Activated naive CD4-positive, alpha-beta T cell treated with anti-CD3 and anti-CD28 coated beads for 36 hours (primary cell): Measurements from ENCODE around the gene CYP4F3. TPM values are rescaled to one million over a fixed set of nuclear protein-coding genes. Genes with fewer than 3 reads are reported as not detected.
"Not testable (repeated sequence)": the region's sequence is repeated elsewhere in the genome, so short reads cannot be mapped to it uniquely, and the experiment has no call there.

Experiments used
- CTCF ChIA-PET: fragments of 350-600 bp; sonication (Branson Sonifier 250); formaldehyde crosslinking; loops from one replicate; lab custom pipeline; 2021; ENCODE audit warnings: antibody characterized with exemption; lab: Charles Lee
- DNase-seq: peaks from one replicate; pipeline ENCODE4 v3.0.0-alpha.2; 2020
- H3K27ac Mint-ChIP-seq: one replicate; pipeline ENCODE4 v1.8.0; 2021; ENCODE audit warnings: mild to moderate bottlenecking, mixed read lengths
- H3K27me3 Mint-ChIP-seq: one replicate; pipeline ENCODE4 v1.8.0; 2021; ENCODE audit warnings: low read depth, mixed read lengths
- H3K36me3 Mint-ChIP-seq: one replicate; pipeline ENCODE4 v1.8.0; 2021; ENCODE audit warnings: low read depth, mixed read lengths
- H3K4me1 Mint-ChIP-seq: one replicate; pipeline ENCODE4 v1.8.0; 2021; ENCODE audit warnings: low read depth, mixed read lengths
- H3K4me3 Mint-ChIP-seq: one replicate; pipeline ENCODE4 v1.8.0; 2021; ENCODE audit warnings: mild to moderate bottlenecking, moderate library complexity, mixed read lengths
- H3K9me3 Mint-ChIP-seq: one replicate; pipeline ENCODE4 v1.8.0; 2021; ENCODE audit warnings: mixed read lengths
- intact Hi-C: fragments of 100-400 bp; cut with micrococcal nuclease; formaldehyde crosslinking; loops from one replicate; pipeline ENCODE4 v1.15.1; 2023
- total RNA-seq, 2 experiments: library from RNA; stranded (reverse); gene quantifications; one replicate each; pipeline ENCODE4 v1.2.3, GENCODE V29; 2021

The CYP4F3 gene
- total RNA-seq = under 1 TPM; 0.62 to 0.76 TPM

DNA sequence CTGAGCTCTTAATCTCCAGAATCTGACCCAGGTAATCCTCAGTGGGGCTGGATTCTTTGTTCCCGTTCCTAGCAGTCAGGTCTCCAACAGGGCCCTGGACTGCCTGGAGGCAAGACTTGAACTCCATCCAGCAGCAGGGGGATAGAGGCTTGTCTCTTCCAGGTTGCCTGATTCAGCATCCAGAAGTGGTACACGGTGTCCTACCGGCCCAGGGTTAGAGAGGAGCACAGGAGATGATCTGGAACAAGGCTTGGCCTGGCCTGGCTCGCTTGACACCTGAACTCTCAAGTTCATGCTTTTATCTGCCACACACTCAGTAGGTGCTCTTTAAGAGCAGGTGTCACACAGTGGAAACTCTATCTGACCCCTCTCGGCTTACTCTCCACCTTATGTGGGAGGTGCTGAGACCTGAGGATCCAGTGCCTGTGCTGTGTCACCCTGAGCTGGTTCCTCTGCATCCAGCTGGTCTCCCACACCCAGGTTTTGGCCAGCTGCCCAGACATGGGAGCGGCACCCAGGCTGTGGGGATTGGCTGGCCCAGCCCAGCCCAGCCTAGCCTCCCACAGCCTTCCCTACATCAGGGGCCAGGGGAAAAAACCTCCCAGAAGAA lies at the start of gene CYP4F3:
CYP4F3 (plus strand) TSS at position 604 of the 610 bp plus-strand sequence. CDS start 519 bp downstream, outside the sequence.
- peaks cover 5% of the 10 kb centered on the region for H3K27me3 Mint-ChIP-seq
- CTCF ChIA-PET = no interaction called here

GRCh38 chr19:15591796-15592195 lies 48.9 kb upstream of the CYP4F3 start:
- intact Hi-C loops = no loop called here
- CTCF ChIA-PET = no interaction called here
- Mint-ChIP-seq H3K27ac (no peak overlapping the region), H3K9me3 (peaks cover 3% of the 10 kb centered on the region), H3K4me1 (no peaks in the 10 kb centered on the region), H3K36me3 (peaks cover 5% of the 10 kb centered on the region), H3K4me3 (no peak overlapping the region), H3K27me3 (peaks cover 27% of the 10 kb centered on the region)
- no peak for DNase-seq

More for the DNA sequence above, at the start of gene CYP4F3:
- intact Hi-C loops = no loop called here
- H3K36me3 Mint-ChIP-seq = no peaks in the 10 kb centered on the region
- no peaks in the 10 kb centered on the region for H3K4me1 Mint-ChIP-seq
- DNase-seq = no peak
- no peak within 1 kb of the TSS for H3K4me3 Mint-ChIP-seq
- no peaks in the 10 kb centered on the region for H3K9me3 Mint-ChIP-seq
- no peak within 1 kb of the TSS for H3K27ac Mint-ChIP-seq

DNA sequence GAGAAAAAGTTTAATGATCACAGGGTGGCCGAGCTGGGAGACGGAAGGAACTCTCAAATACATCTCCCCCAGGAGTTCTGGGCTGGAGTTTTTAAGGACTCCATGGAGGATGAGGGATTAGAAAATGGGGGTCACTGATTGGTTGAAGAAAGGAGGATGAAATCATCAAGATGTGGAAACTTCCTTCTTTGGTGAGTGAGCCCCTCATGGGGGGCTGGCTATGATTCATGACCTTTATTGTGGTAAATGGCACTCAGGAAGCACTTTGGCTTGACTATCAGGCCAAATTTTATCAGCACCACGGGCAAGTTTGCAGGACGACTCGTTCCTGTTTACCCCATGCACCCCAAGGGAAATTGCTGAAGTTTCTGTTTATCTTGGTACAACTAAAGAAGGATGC lies 48.2 kb upstream of the CYP4F3 start:
- H3K9me3 Mint-ChIP-seq, H3K4me3 Mint-ChIP-seq, DNase-seq, intact Hi-C loops, CTCF ChIA-PET, H3K36me3 Mint-ChIP-seq, H3K4me1 Mint-ChIP-seq, H3K27ac Mint-ChIP-seq: not testable (repeated sequence)
- peaks cover 27% of the 10 kb centered on the region for H3K27me3 Mint-ChIP-seq

DNA sequence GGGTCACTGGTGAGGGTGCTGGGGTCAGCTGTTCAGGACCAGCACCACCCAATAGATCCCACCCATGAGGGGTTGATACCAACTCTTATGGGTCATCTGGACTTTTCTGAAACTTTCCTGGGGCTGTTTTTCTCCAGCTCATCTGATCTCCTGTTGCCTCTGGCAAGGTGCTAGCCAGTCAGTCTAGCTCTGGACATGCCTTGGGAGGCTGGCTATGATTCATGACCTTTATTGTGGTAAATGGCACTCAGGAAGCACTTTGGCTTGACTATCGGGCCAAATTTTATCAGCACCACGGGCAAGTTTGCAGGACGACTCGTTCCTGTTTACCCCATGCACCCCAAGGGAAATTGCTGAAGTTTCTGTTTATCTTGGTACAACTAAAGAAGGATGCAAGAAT lies 46.9 kb upstream of the CYP4F3 start:
- H3K27ac Mint-ChIP-seq, H3K4me1 Mint-ChIP-seq, H3K9me3 Mint-ChIP-seq, H3K36me3 Mint-ChIP-seq, intact Hi-C loops, DNase-seq, H3K4me3 Mint-ChIP-seq, CTCF ChIA-PET: not testable (repeated sequence)
- peaks cover 27% of the 10 kb centered on the region for H3K27me3 Mint-ChIP-seq

GRCh38 chr19:15595069-15595468 lies 45.6 kb upstream of the CYP4F3 start:
- Mint-ChIP-seq H3K27ac (no peak overlapping the region), H3K27me3 (peaks cover 27% of the 10 kb centered on the region), H3K36me3 (peaks cover 5% of the 10 kb centered on the region), H3K9me3 (peaks cover 6% of the 10 kb centered on the region), H3K4me3 (no peak overlapping the region), H3K4me1 (no peaks in the 10 kb centered on the region)
- DNase-seq = no peak
- CTCF ChIA-PET = no interaction called here
- intact Hi-C loops = no loop called here

DNA sequence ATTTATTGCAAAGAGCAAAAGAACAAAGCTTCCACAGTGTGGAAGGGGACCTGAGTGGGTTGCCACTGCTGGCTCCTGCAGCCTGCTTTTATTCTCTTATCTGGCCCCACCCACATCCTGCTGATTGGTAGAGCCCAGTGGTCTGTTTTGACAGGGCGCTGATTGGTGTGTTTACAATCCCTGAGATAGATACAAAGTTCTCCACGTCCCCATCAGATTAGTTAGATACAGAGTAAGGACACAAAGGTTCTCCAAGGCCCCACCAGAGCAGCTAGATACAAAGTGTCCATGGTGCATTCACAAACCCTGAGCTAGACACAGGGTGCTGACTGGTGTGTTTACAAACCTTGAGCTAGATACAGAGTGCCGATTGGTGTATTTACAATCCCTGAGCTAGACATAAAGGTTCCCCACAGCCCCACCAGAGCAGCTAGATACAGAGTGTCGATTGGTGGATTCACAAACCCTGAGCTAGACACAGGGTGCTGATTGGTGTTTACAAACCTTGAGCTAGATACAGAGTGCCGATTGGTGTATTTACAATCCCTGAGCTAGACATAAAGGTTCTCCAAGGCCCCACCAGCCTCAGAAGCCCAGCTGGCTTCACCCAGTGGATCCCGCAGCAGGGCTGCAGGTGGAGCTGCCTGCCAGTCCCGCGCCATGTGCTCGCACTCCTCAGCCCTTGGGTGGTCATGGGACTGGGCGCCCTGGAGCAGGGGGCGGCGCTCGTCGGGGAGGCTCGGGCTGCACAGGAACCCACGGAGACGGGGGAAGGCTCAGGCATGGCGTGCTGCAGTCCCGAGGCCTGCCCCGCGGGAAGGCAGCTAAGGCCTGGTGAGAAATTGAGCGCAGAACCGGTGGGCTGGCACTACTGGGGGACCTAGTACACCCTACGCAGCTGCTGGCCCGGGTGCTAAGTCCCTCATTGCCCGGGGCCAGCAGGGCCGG lies 32.4 kb upstream of the CYP4F3 start:
- H3K9me3 Mint-ChIP-seq, H3K36me3 Mint-ChIP-seq, CTCF ChIA-PET, H3K27me3 Mint-ChIP-seq, DNase-seq, intact Hi-C loops, H3K27ac Mint-ChIP-seq, H3K4me1 Mint-ChIP-seq, H3K4me3 Mint-ChIP-seq: not testable (repeated sequence)

- Mint-ChIP-seq H3K4me3 (no peak overlapping the region), H3K27me3 (peaks cover 3% of the 10 kb centered on the region), H3K36me3 (no peaks in the 10 kb centered on the region), H3K27ac (no peak overlapping the region), H3K9me3 (no peaks in the 10 kb centered on the region), H3K4me1 (no peaks in the 10 kb centered on the region)
- intact Hi-C loops = no loop called here
- CTCF ChIA-PET = no interaction called here
- DNase-seq = no peak
Measured at GRCh38 chr19:15609261-15609660, 31.4 kb upstream of the CYP4F3 start.

- no peak overlapping the region for H3K4me3 Mint-ChIP-seq
- no peaks in the 10 kb centered on the region for H3K36me3 Mint-ChIP-seq
- CTCF ChIA-PET = no interaction called here
- peaks cover 5% of the 10 kb centered on the region for H3K9me3 Mint-ChIP-seq
- H3K4me1 Mint-ChIP-seq = no peaks in the 10 kb centered on the region
- DNase-seq = no peak
- intact Hi-C loops = no loop called here
- H3K27me3 Mint-ChIP-seq = peaks cover 9% of the 10 kb centered on the region
- H3K27ac Mint-ChIP-seq = no peak overlapping the region
Measured at GRCh38 chr19:15612342-15612741, 28.4 kb upstream of the CYP4F3 start.

GRCh38 chr19:15613338-15613737 lies 27.4 kb upstream of the CYP4F3 start:
- Mint-ChIP-seq H3K4me3 (no peak overlapping the region), H3K27ac (no peak overlapping the region), H3K9me3 (peaks cover 5% of the 10 kb centered on the region), H3K36me3 (no peaks in the 10 kb centered on the region), H3K27me3 (peaks cover 16% of the 10 kb centered on the region), H3K4me1 (no peaks in the 10 kb centered on the region)
- CTCF ChIA-PET = no interaction called here
- intact Hi-C loops = no loop called here
- DNase-seq = no peak

- H3K27ac Mint-ChIP-seq = no peak within 1 kb of the TSS
- no peak within 1 kb of the TSS for H3K4me3 Mint-ChIP-seq
- intact Hi-C loops = no loop called here
- DNase-seq = no peak
- CTCF ChIA-PET = no interaction called here
- no peaks in the 10 kb centered on the region for H3K36me3 Mint-ChIP-seq
- H3K9me3 Mint-ChIP-seq = peaks cover 5% of the 10 kb centered on the region
- H3K27me3 Mint-ChIP-seq = peaks cover 19% of the 10 kb centered on the region
- H3K4me1 Mint-ChIP-seq = no peaks in the 10 kb centered on the region
Measured at GRCh38 chr19:15614507-15615379, 26.0 kb upstream of the CYP4F3 start, which contains the start of gene CYP4F8. Gene CYP4F8, plus strand, starts transcription at chr19:15615218. Its CDS starts 399 bp downstream, at chr19:15615617.

DNA sequence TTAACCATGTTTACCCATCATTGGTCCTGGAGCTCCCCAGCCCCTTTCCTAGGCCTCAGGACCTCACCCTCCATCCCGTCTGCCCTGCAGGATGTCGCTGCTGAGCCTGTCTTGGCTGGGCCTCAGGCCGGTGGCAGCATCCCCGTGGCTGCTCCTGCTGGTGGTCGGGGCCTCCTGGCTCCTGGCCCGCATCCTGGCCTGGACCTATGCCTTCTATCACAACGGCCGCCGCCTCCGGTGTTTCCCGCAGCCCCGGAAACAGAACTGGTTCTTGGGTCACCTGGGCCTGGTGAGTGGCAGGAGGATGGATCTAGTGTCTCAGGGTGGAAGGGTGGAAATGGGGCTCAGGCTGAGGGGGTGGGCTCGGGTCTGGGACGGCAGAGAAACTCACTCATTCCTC lies 25.2 kb upstream of the CYP4F3 start:
- Mint-ChIP-seq H3K9me3 (peaks cover 5% of the 10 kb centered on the region), H3K36me3 (no peaks in the 10 kb centered on the region)

GRCh38 chr19:15616183-15616582 lies 24.5 kb upstream of the CYP4F3 start:
- no peak overlapping the region for H3K27ac Mint-ChIP-seq
- H3K9me3 Mint-ChIP-seq = peaks cover 5% of the 10 kb centered on the region
- intact Hi-C loops = no loop called here

More for the DNA sequence above, 25.2 kb upstream of the CYP4F3 start:
- intact Hi-C loops = no loop called here
- H3K4me1 Mint-ChIP-seq = no peaks in the 10 kb centered on the region
- peaks cover 22% of the 10 kb centered on the region for H3K27me3 Mint-ChIP-seq
- CTCF ChIA-PET = no interaction called here
- no peak for DNase-seq
- no peak overlapping the region for H3K4me3 Mint-ChIP-seq
- H3K27ac Mint-ChIP-seq = no peak overlapping the region

More at GRCh38 chr19:15616183-15616582, 24.5 kb upstream of the CYP4F3 start:
- Mint-ChIP-seq H3K4me1 (no peaks in the 10 kb centered on the region), H3K27me3 (peaks cover 23% of the 10 kb centered on the region), H3K36me3 (no peaks in the 10 kb centered on the region), H3K4me3 (no peak overlapping the region)
- CTCF ChIA-PET = no interaction called here
- peak; percentile 8 for DNase-seq
